Left forelimb (tissue), 1 donor: ENCODE results near the gene CYP4V2.
"Not testable (repeated sequence)": the region's sequence is repeated elsewhere in the genome, so short reads cannot be mapped to it uniquely, and the experiment has no call there.

ENCODE experiments used
- DNase-seq: peaks from one replicate; pipeline ENCODE4 v3.0.0-alpha.2; 2018; ENCODE audit warnings: low spot score

CYP4V2 gene

DNA sequence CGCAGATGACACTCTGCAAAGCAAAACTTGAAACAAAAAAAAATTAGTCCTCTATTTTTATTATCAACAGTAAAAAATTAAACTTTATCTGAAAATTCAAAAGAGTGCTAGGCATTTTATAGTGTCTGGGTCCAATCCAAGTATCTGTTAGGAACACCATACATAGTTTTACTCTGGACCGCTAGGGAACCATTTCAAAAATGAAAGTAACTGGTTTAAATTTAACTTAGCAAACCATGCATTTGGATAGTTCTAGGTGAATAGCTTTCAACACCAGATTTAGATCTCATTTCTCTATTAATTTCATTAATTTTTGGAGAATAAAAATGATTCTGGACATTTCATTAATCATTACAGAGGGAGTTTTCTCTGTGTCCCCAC is 37.1 kb downstream of the CYP4V2 start:
- DNase-seq, result no peak

GRCh38 chr4:186234367-186234766 is 43.0 kb downstream of the CYP4V2 start:
- DNase-seq, result no peak

DNA sequence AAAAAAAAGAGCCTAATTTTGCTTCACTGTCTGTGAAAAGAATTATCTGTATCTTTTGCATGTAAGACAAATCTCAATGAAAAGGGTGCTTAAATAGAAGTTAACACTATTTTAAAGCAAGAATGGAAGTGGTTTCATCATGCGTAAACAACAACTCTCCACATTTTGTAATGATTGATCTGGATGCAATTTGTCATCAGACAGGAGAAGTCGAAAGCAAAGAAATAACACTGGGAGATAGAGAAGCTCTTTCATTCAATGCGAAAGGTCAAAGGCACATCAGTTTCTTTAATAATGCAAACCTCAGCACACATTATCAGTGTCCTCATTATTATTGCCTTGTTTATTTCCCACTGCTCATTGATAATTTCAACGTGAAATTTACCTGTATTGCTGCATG is 44.8 kb downstream of the CYP4V2 start:
- no peak for DNase-seq

DNA sequence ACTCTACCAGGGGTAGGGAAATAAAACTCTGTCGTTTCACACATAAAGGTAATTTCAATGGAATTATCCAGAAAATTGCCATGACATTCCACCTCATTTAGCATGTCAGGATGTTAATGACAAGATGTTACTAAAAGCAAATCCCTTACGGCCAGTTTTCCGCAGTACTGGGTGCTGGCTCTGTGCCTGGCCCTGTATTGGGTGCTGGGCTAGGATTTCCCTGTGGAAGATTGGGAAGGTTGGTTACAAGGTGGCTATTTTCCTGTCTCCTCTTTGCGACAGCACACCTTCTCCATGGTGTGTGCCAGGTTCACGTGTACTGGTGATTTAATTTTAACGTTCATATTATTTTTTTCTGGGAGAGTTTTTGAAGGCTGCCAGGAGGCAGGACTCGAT is 49.1 kb downstream of the CYP4V2 start:
- no peak for DNase-seq

DNA sequence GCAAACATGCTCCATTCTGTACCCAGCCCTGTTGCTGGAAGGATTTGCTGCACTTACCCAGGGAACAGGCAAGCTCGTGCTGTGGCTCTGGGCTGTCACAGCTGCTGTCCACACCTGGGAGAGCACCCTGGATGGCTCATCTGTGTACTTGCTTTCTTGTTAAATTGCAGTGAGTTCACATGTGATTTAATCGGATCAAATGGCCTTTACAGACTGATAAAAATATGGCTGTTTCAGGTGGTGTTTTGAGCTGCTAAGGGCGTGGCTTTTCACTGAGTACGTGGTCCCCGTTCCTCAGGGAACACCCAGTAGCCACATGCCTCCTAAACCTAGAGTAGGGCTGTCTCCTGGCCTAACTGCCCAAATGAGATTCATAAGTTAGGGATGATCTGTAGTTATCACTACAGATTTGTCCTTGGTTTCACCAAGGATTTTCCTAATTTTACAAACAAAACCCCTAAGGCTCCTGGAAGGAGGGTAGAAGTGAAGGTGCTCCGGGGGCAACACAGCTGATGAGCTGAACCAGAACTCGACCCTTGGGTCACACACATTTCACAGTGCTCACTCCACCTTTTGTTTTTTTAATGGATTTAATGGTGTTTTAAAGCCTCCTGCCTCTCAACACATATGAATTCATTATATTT is 49.6 kb downstream of the CYP4V2 start:
- no peak for DNase-seq

DNA sequence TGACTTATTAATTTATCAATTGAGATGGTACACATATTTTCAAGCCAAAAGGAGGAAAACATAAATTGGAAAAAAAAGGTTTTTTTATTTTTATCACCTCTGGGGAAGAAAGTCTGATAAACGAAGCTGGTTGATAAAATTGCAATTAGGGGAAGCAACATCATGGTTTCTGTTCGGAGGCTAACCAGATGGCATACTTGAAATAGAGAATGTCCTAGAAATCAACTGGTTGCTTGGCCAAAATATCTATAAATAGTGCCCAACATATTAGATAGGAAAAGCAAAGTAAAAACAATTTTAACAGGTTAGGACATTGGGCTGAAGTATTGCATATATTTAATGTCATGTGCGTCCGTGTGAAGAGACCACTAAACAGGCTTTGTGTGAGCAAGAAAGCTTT is 50.2 kb downstream of the CYP4V2 start:
- no peak for DNase-seq

GRCh38 chr4:186242031-186242430 is 50.7 kb downstream of the CYP4V2 start:
- not testable (repeated sequence) for DNase-seq

DNA sequence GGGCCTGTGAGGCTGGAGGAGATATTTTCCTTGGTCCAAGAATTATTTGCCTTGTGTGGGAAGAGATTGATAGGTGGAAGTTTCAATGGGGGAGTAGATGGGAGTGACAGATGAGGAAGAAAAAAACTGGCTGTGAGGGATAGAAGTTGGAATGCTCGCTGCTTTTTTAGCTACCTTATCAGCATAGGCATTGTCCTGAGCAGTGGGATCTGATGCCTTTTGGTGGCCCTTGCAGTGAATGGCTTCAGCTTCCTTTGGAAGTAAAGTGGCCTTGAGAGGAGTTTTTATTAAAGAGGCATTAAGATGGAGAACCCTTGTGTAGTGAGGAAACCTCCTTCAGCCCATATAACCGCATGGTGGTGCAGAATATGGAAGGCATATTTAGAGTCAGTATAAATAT is 52.0 kb downstream of the CYP4V2 start:
- DNase-seq, result no peak

DNA sequence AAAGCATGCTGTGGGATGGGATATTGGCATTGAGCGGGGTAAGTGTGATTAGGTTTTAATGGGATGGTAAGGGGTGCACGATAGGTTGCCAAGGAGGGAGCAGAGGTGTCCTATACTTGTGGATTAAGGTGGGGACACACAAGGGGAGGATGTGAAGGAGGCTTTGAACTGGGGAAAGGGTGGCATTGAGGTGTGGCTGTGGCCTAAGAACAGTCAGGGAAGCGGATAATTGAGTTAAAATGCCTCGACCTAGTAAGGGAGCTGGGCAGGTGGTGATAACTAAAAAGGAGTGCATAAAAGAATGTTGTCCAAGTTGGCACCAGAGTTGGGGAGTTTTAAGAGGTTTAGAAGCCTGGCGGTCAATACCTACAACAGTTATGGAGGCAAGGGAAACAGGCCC is 53.5 kb downstream of the CYP4V2 start:
- DNase-seq, result no peak

DNA sequence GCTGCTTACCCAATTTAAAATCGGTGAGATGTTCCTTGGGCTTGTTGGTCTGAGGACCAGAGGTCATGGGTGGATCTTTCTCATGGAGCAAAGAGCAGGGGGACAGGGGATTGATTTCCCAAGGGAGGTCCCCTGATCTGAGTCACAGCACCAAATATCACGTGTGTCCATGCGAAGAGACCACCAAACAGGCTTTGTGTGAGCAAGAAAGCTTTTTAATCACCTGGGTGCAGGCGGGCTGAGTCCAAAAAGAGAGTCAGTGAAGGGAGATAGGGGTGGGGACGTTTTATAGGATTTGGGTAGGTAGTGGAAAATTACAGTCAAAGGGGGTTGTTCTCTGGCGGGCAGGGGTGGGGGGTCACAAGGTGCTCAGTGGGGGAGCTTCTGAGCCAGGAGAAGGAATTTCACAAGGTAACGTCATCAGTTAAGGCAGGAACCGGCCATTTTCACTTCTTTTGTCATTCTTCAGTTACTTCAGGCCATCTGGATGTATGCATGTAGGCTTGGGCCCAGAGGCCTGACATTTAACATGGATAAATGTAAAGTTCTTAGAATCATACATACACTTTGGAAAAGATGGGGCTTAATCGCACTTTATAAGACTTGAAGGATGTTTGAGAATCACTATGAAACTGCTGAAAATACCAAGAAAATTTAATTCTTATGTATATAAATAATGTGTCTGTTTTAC is 55.8 kb downstream of the CYP4V2 start:
- not testable (repeated sequence) for DNase-seq

DNA sequence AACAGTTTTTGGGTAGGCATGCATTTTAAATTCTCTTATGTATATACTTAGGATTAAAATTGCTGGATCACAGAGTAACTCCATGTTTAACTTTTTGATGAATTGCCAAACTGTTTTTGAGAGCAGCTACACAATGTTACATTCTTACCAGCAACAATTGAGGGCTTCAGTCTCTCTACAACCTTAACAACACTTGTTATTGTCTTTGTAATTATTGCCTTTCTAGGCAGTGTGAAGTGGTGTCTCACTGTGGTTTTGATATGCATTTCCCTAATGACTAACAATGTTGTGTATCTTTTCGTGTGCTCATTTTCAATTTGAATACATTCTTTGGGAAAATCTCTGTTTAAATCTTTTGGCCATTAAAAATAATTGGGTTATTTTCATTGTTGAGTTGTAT is 57.3 kb downstream of the CYP4V2 start:
- no peak for DNase-seq

DNA sequence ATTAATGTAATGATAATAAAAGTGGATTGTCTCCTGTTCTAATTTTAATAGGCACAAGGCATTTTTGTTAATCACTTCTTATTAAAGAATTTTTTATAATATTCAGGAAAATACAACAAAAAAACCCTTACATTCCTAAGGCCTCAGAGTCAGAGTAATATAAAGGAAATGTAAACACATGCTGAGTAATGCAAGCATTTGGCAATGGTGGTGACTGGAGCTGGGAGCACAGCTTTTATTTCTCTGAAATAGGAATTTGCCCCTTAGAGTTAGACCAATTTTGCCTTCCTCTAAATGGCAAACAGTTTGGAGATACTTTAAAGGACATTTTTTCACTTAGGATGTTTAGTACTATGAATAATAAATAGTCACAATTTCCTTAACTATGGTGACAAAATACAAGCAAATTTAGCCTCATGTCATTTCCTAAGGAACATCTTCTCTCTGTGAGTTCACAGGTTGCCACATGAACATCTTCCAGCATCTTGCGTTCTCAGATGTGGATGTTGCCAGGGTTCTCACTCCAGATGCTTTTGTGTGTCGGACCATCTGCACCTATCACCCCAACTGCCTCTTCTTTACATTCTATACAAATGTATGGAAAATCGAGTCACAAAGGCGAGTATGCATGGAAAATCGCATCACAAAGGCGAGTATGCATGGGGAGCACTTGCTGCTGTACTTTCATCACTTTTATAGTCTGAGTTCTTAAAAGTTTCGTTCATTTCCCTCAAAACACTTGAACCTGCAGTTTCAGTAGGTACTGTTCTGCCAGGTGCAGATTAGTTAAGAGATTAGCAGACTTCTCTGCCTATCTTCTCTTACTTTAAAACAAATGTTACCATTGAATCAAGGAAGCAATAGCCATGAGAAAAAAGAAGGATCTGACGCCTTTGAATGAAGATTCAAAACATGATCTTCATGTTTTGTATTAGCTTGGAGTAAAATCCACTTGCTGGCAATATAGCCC is 58.7 kb downstream of the CYP4V2 start:
- DNase-seq, result no peak

DNA sequence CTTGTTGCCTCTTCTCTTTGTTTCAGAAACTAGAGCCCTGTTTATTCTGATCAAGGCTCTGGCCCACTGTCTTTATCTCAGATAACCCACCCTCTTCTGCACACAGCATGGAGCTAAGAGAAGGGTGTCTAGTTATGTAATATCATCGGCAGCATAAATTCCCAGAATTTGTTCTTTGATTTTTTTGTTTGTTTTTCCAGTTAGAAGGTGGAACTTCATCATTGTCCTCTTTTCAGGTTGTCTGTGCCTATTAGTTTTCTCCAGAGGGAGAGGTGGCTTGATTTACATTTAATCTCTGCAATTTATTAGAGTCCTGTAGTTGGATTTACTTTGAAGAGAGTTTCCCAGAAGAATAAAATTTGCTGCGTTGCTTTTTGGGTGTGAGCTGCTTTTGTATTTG is 59.4 kb downstream of the CYP4V2 start:
- no peak for DNase-seq

DNA sequence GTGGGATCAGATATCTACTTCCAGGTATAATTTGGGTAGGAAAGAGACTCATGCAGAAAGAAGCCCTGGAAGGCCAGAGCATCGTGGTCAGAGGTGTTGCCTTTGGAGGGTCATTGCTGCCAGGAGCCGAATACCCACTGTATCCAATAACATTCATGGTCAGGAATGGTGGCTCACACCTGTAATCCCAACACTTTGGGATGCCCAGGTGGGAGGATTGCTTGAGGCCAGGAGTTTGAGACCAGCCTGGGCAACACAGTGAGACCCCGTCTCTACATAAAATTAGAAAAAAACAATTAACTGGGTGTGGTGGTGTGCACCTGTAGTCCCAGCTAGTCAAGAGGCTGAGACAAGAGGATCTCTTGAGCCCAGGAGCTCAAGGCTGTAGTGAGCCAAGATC is 63.8 kb downstream of the CYP4V2 start:
- DNase-seq, result no peak

DNA sequence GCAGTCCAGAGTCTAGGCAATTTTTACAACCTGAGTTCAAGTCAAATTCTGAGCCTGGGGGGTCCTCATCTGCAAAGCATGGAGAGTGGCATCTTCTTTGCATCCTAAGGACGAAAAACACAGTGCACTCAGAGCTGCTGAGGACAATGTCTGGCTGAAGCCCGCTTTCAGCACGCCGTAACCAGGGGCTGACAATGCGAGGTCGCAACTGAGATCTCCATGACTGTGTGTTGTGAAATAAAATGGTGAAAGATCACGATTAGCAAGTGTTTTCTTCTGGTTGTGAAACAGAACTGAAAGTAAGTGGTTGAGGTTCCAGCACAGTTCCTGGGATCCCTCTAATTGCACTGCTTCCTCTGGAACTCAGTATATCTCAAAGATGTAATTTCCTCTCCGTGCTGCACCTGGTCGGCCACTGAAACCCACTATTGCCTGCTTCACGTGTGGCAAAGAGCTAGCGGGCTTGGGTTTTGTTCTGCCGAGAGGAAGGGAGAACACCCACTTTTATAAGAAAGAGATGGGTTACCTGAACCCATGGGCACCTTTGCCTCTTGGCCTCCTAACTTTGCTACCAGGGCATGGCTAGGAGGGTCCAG is 66.9 kb downstream of the CYP4V2 start:
- DNase-seq, result no peak

DNA sequence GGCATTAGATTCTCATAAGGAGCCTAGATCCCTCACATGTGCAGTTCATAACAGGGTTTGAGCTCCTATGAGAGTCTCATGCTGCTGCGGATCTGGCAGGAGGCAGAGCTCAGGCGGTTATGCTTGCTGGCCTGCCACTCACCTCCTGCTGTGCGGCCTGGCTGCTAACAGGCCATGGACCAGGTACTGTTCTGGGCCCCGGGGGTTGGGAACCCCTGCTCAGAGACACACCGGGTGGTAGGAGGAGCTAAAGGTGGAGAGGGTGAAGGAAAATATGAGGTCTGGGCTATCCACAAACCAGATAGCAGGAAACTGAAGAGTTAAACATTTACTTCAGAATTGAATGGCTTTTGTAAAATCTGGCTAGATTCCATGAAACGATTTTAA is 68.7 kb downstream of the CYP4V2 start:
- DNase-seq, result no peak
